ENCODE measurements around the gene NHS.

DNA sequence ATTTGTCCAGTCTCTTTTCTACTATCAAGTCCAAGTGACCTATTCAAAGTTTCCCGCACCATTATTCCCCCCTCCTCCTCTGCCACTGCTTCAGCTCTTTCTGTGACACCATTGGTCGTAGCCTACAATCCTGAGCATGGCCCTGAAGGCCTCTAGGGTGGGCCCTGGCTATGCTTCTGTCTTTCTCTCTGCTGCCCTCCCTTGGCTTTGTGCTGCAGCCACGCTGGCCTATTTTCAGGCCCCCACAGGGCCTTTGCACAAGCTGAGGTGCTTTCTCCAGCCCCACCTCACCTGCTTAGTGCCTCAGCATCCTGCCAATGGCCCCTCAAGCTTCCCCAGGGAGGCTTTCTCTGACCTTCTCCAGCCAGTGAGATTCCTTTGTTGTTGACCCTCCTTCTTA is 156.5 kb downstream of the NHS start:
- TF ChIP-seq TBP (CRISPR knock-in tag; IDR thresholded peaks at IDR 0.05) (no peak), KDM3A (CRISPR knock-in tag; IDR thresholded peaks at IDR 0.05; ENCODE audit: low read depth) (no peak), POLR2A (IDR thresholded peaks at IDR 0.05; ENCODE audit: insufficient read depth in 1 of 2, low read depth in 2 of 2, low read length in 2 of 2) (no peak), CHD4 (IDR thresholded peaks at IDR 0.05; ENCODE audit: borderline replicate concordance, low read length) (no peak), REST (IDR thresholded peaks at IDR 0.05; ENCODE audit: borderline replicate concordance in 1 of 2, low read depth in 1 of 2, low read length in 2 of 2) (no peak), KLF6 (CRISPR knock-in tag; IDR thresholded peaks at IDR 0.05) (no peak), CEBPZ (IDR thresholded peaks at IDR 0.05; ENCODE audit: low read length) (no peak), ZNF24 (IDR thresholded peaks at IDR 0.05) (no peak), TAF1 (CRISPR knock-in tag; IDR thresholded peaks at IDR 0.05) (no peak), POLR2AphosphoS5 (IDR thresholded peaks at IDR 0.05; ENCODE audit: low read depth, low read length) (no peak), SNRNP70 (IDR thresholded peaks at IDR 0.05; ENCODE audit: low read depth, low read length) (no peak)
- TF ChIP-seq, protein P1, sequence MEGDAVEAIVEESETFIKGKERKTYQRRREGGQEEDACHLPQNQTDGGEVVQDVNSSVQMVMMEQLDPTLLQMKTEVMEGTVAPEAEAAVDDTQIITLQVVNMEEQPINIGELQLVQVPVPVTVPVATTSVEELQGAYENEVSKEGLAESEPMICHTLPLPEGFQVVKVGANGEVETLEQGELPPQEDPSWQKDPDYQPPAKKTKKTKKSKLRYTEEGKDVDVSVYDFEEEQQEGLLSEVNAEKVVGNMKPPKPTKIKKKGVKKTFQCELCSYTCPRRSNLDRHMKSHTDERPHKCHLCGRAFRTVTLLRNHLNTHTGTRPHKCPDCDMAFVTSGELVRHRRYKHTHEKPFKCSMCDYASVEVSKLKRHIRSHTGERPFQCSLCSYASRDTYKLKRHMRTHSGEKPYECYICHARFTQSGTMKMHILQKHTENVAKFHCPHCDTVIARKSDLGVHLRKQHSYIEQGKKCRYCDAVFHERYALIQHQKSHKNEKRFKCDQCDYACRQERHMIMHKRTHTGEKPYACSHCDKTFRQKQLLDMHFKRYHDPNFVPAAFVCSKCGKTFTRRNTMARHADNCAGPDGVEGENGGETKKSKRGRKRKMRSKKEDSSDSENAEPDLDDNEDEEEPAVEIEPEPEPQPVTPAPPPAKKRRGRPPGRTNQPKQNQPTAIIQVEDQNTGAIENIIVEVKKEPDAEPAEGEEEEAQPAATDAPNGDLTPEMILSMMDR (CRISPR knock-in tag; IDR thresholded peaks at IDR 0.05), result peak; percentile 5; the same call in 1 of the 2 replicates
